B cell (primary cell): ENCODE results near the gene ATXN2. TPM values are rescaled to one million over a fixed set of nuclear protein-coding genes. Genes with fewer than 3 reads are reported as not detected.
A peak's percentile ranks its signal among the peaks of the same experiment; 100 is the strongest.

ENCODE experiments used
- ATAC-seq: fragments of 200-7000 bp; cut with Tn5 transposase; one replicate; pipeline ENCODE4 v1.10.0; 2021; ENCODE audit warnings: low read depth, mild to moderate bottlenecking, moderate number of reproducible peaks, moderate library complexity
- CTCF ChIA-PET: fragments of 350-600 bp; sonication (Branson Sonifier 250); formaldehyde crosslinking; loops from one replicate; lab custom pipeline; 2021; ENCODE audit warnings: antibody characterized with exemption, inconsistent platforms; lab: Charles Lee
- POLR2A ChIA-PET: fragments of 350-600 bp; sonication (Branson Sonifier 250); formaldehyde crosslinking; loops from one replicate; lab custom pipeline; 2021; ENCODE audit warnings: antibody characterized with exemption; lab: Charles Lee
- DNase-seq: peaks from one replicate; pipeline ENCODE4 v3.0.0; 2013
- H2AFZ ChIP-seq: 2 replicates; pipeline ENCODE4 v1.6.1; 2012; ENCODE audit warnings: mild to moderate bottlenecking, low read depth, low read length; ENCODE audit not compliant: insufficient read depth, poor library complexity, severe bottlenecking
- H3K27ac ChIP-seq, 2 donors: 1 replicate in 1 of 2; 2 replicates in 1 of 2; pipeline ENCODE4 v1.5.1; 2012 to 2013; ENCODE audit warnings: low read length in 2 of 2, mild to moderate bottlenecking in 2 of 2, moderate library complexity in 1 of 2
- H3K27me3 ChIP-seq, 4 experiments: fragments of 200-600 bp in 1 of 4; sonication (generic) in 1 of 4; replicated peaks in 1 of 4; 1 replicate in 2 of 4; 2 replicates in 2 of 4; pipeline versions ENCODE4 v1.6.1 to v1.7.0; 2013 to 2016; ENCODE audit warnings: low read length in 3 of 4, mild to moderate bottlenecking in 2 of 4, mixed read lengths in 1 of 4, moderate library complexity in 1 of 4; ENCODE audit not compliant: insufficient read depth in 4 of 4, control insufficient read depth in 3 of 4; ENCODE audit errors: control extremely low read depth in 1 of 4
- H3K36me3 ChIP-seq, 2 experiments: replicated peaks in 1 of 2; 1 replicate in 1 of 2; 2 replicates in 1 of 2; pipeline versions ENCODE4 v1.6.1 to v1.7.1; 2013; ENCODE audit warnings: low read length in 1 of 2; ENCODE audit not compliant: insufficient read depth in 2 of 2, control insufficient read depth in 1 of 2; ENCODE audit errors: control extremely low read depth in 1 of 2, extremely low read depth in 1 of 2
- H3K4me1 ChIP-seq, 2 donors: fragments of 200-600 bp in 1 of 2; sonication (generic) in 1 of 2; 1 replicate in 1 of 2; 2 replicates in 1 of 2; pipeline versions ENCODE4 v1.5.1 to v1.6.1; 2013 to 2017; ENCODE audit warnings: low read length in 2 of 2; ENCODE audit not compliant: control insufficient read depth in 2 of 2, insufficient read depth in 2 of 2
- H3K4me2 ChIP-seq: replicated peaks from 2 replicates; pipeline ENCODE3; 2012; ENCODE audit warnings: mild to moderate bottlenecking, low read depth, low read length; ENCODE audit not compliant: poor library complexity, severe bottlenecking
- H3K4me3 ChIP-seq, 5 experiments: fragments of 200-600 bp in 1 of 5; sonication (generic) in 1 of 5; 1 replicate in 3 of 5; 2 replicates in 2 of 5; pipeline versions ENCODE4 v1.5.1 to v1.7.0; 2011 to 2016; ENCODE audit warnings: low read length in 4 of 5, mild to moderate bottlenecking in 4 of 5, low read depth in 2 of 5, control low read depth in 1 of 5, moderate library complexity in 1 of 5; ENCODE audit not compliant: insufficient read depth in 1 of 5; ENCODE audit errors: control extremely low read depth in 1 of 5, extremely low read depth in 1 of 5
- H3K79me2 ChIP-seq: fragments of 200-600 bp; sonication (generic); one replicate; pipeline ENCODE4 v1.6.0; 2016; ENCODE audit warnings: low read length; ENCODE audit not compliant: control insufficient read depth, insufficient read depth
- H3K9ac ChIP-seq: fragments of 200-600 bp; sonication (generic); 2 replicates; pipeline ENCODE4 v1.6.1; 2017; ENCODE audit warnings: mild to moderate bottlenecking, low read length, moderate library complexity
- H3K9me3 ChIP-seq, 3 donors: one replicate each; pipeline versions ENCODE4 v1.6.1 to v1.7.1; 2013; ENCODE audit warnings: low read length in 2 of 3; ENCODE audit not compliant: control insufficient read depth in 2 of 3, insufficient read depth in 1 of 3; ENCODE audit errors: control extremely low read depth in 1 of 3
- H4K20me1 ChIP-seq: 2 replicates; pipeline ENCODE4 v1.6.0; 2012; ENCODE audit warnings: mild to moderate bottlenecking, low read length; ENCODE audit not compliant: insufficient read depth, control insufficient read depth, poor library complexity, severe bottlenecking
- H3K27ac Mint-ChIP-seq: one replicate; pipeline ENCODE4 v1.8.0; 2021; ENCODE audit warnings: mixed read lengths
- H3K27me3 Mint-ChIP-seq: one replicate; pipeline ENCODE4 v1.8.0; 2021; ENCODE audit warnings: mixed read lengths
- H3K4me1 Mint-ChIP-seq: one replicate; pipeline ENCODE4 v1.8.0; 2021; ENCODE audit warnings: mixed read lengths
- H3K4me3 Mint-ChIP-seq: one replicate; pipeline ENCODE4 v1.8.0; 2021; ENCODE audit warnings: mixed read lengths
- H3K9me3 Mint-ChIP-seq: one replicate; pipeline ENCODE4 v1.8.0; 2022; ENCODE audit warnings: mixed read lengths; ENCODE audit not compliant: insufficient read depth
- EZH2 ChIP-seq: IDR thresholded peaks from 2 replicates; pipeline ENCODE4 v1.6.1; 2012; ENCODE audit warnings: borderline replicate concordance, low read depth, mild to moderate bottlenecking, moderate library complexity, low read length; ENCODE audit not compliant: insufficient read depth, poor library complexity, severe bottlenecking
- WGBS: methylation state at CpG from one replicate; pipeline ENCODE4 v1.1.5; 2013; ENCODE audit warnings: missing lambda C conversion rate; ENCODE audit not compliant: insufficient coverage; 5-methylcytosine and 5-hydroxymethylcytosine counted together
- intact Hi-C: fragments of 100-400 bp; cut with micrococcal nuclease; formaldehyde crosslinking; loops from one replicate; pipeline ENCODE4 v1.10.0; 2022
- polyA plus RNA-seq: library from polyadenylated mRNA; depleted of rRNA; stranded (reverse); fragments of >200 nt; gene quantifications from 2 replicates; pipeline ENCODE4 v1.2.3, GENCODE V29; 2012
- total RNA-seq, 2 donors: library from RNA; stranded (reverse); fragments of 120-200 nt in 1 of 2; gene quantifications; 1 replicate in 1 of 2; 2 replicates in 1 of 2; pipeline versions ENCODE4 v1.2.3 to v1.2.4, GENCODE V29; 2013 to 2022
- TF ChIP-seq, protein P1 (sequence below): fragments of 200-600 bp; IDR thresholded peaks from one replicate; pipeline ENCODE4 v1.8.0; 2022; ENCODE audit warnings: antibody characterized with exemption, mild to moderate bottlenecking

The ATXN2 gene
- total and polyA plus RNA-seq, 2 donors (not counting 1 experiment from before 2014, with no cell fraction given), result 28.2 to 83.8 TPM

DNA sequence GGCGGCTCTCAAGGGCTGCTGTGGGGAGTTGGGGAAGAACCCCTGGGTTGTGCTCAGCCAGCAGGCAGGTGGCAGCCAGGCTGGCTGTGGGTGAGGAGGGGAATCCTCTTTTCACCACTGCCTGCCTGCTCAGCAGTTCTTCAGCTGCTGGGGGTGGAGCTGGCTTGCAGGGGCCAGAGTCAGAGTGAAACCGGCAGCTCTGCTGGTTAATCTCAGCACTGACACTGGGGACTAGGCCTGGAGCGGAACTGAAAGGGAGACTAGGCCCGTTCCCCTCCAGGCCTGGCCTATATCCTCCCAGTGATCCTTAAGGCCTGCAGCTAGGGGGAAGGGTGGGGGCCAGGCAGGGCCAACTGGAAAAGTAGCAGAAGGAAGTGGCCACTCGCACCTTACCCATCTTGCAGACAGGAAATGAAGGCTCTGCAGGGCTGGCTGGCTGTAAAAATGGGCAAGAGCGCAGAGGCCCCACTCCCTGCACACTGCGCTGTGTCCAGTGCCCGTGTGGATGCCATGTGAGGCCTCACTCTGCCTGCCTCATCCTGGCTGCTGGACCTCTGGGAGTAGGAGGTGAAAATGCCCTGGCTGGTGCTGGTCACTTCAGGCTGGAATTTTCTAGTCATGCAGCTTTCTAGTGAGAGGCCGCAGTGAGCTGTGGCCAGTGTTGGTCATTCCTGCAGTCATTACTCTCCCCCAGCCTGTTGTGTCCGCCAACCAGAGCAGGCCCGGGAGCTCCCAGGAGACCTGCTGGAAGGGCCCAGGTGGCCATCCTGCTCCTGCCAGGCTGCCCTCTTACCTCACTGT is 154.0 kb downstream of the ATXN2 start:
- H3K4me3 ChIP-seq, result no peak overlapping the region
- H3K36me3 ChIP-seq, result peaks cover 0 to 59% of the 10 kb centered on the region in 2 experiments
- H3K9me3 ChIP-seq, result no peaks in the 10 kb centered on the region
- no peaks in the 10 kb centered on the region for H3K27me3 ChIP-seq
- peaks cover 79% of the 10 kb centered on the region for H3K79me2 ChIP-seq
- no peak for TF ChIP-seq EZH2
- TF ChIP-seq, protein P1, sequence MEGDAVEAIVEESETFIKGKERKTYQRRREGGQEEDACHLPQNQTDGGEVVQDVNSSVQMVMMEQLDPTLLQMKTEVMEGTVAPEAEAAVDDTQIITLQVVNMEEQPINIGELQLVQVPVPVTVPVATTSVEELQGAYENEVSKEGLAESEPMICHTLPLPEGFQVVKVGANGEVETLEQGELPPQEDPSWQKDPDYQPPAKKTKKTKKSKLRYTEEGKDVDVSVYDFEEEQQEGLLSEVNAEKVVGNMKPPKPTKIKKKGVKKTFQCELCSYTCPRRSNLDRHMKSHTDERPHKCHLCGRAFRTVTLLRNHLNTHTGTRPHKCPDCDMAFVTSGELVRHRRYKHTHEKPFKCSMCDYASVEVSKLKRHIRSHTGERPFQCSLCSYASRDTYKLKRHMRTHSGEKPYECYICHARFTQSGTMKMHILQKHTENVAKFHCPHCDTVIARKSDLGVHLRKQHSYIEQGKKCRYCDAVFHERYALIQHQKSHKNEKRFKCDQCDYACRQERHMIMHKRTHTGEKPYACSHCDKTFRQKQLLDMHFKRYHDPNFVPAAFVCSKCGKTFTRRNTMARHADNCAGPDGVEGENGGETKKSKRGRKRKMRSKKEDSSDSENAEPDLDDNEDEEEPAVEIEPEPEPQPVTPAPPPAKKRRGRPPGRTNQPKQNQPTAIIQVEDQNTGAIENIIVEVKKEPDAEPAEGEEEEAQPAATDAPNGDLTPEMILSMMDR, result peak; percentile 25
- no peak overlapping the region for H3K9ac ChIP-seq
- intact Hi-C loops, result loop anchor here (1.0 to 2.0 kb wide), 4 partner anchors 10 to 154 kb away; partner anchors contain the start of genes ATXN2 and SH2B3
- WGBS, result 36% methylated on average over 10 of the region's 11 CpGs
- H2AFZ ChIP-seq, result no peak overlapping the region
- Mint-ChIP-seq H3K27me3 (no peaks in the 10 kb centered on the region), H3K27ac (peak overlapping the region; percentile 83), H3K4me3 (peak overlapping the region; percentile 55), H3K4me1 (peaks cover 76% of the 10 kb centered on the region), H3K9me3 (no peaks in the 10 kb centered on the region)
- H4K20me1 ChIP-seq, result peaks cover 67% of the 10 kb centered on the region
- POLR2A ChIA-PET, result interaction anchor here (0.6 to 3.3 kb wide), 8 partner anchors 10 to 48 kb away, joined by 3 to 42 read pairs (median 4); no protein-coding TSS in a partner anchor
- H3K4me1 ChIP-seq, result peaks cover 35 to 80% of the 10 kb centered on the region in 2 donors
- CTCF ChIA-PET, result interaction anchor here (1.0 to 42.0 kb wide), 9 partner anchors 7 to 770 kb away, joined by 3 to 1472 read pairs (median 8); partner anchors contain the start of gene SH2B3
- peak overlapping the region; percentile 79 to 89 for H3K27ac ChIP-seq
- peak overlapping the region; percentile 68 for H3K4me2 ChIP-seq
- ATAC-seq (peak; percentile 96), DNase-seq (peak; percentile 95)
